ENCODE data around the gene IDE.
"Not testable (repeated sequence)": the region's sequence is repeated elsewhere in the genome, so short reads cannot be mapped to it uniquely, and the experiment has no call there.

The IDE gene

GRCh38 chr10:92475357-92475868, 98.5 kb downstream of the IDE start:
- TF ChIP-seq, protein P1, sequence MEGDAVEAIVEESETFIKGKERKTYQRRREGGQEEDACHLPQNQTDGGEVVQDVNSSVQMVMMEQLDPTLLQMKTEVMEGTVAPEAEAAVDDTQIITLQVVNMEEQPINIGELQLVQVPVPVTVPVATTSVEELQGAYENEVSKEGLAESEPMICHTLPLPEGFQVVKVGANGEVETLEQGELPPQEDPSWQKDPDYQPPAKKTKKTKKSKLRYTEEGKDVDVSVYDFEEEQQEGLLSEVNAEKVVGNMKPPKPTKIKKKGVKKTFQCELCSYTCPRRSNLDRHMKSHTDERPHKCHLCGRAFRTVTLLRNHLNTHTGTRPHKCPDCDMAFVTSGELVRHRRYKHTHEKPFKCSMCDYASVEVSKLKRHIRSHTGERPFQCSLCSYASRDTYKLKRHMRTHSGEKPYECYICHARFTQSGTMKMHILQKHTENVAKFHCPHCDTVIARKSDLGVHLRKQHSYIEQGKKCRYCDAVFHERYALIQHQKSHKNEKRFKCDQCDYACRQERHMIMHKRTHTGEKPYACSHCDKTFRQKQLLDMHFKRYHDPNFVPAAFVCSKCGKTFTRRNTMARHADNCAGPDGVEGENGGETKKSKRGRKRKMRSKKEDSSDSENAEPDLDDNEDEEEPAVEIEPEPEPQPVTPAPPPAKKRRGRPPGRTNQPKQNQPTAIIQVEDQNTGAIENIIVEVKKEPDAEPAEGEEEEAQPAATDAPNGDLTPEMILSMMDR (IDR thresholded peaks at IDR 0.05; ENCODE audit: low read depth, low read length), result no peak

GRCh38 chr10:92470026-92470425, 103.9 kb downstream of the IDE start:
- TF ChIP-seq, protein P1 (IDR thresholded peaks at IDR 0.05; ENCODE audit: low read depth, low read length), result no peak
- H3K4me3 ChIP-seq (ENCODE audit: low read depth, low read length), result no peak overlapping the region

More at GRCh38 chr10:92475357-92475868, 98.5 kb downstream of the IDE start:
- no peak overlapping the region for H3K4me3 ChIP-seq (ENCODE audit: low read depth, low read length)

DNA sequence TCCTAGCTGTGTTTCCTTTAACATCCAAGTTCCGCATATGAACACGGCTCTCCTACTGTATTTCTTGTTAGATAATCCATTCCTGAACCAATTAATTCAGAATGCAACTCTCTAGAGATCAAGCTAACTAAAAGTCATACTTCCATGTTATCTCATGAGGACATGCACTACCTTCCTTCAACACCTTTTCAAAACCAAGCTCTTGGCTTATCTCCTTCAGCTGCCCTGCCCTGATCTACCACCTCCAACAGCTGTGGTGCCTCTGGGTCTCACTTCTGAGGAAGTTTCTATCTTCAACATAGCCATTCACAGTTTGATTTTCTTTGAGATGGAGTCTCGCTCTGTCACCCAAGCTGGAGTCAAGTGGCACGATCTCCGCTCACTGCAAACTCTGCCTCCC, 109.5 kb downstream of the IDE start:
- no peak overlapping the region for H3K4me3 ChIP-seq (ENCODE audit: low read depth, low read length)
- TF ChIP-seq, protein P1 (IDR thresholded peaks at IDR 0.05; ENCODE audit: low read depth, low read length), result no peak

- no peak overlapping the region for H3K4me3 ChIP-seq (ENCODE audit: low read depth, low read length)
- TF ChIP-seq, protein P1 (IDR thresholded peaks at IDR 0.05; ENCODE audit: low read depth, low read length), result no peak
Observed at GRCh38 chr10:92463582-92463981, 110.3 kb downstream of the IDE start.

DNA sequence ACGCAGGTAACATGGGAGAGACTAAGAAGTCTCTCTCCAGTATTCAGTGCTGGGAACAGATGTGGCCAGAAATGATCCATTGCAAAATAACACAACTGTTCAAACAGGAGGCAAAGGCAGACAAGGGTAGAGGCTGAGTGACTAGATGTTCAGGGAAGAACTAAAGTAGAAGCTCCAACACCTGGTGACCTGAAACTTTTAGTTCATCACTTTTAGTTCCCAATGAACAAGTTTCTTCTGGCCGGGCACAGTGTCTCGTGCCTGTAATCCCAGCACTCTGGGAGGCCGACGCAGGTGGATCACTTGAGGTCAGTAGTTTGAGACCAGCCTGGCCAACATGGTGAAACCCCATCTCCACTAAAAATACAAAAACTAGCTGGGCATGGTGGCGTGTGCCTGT, 118.9 kb downstream of the IDE start:
- not testable (repeated sequence) for H3K4me3 ChIP-seq (ENCODE audit: low read depth, low read length)

DNA sequence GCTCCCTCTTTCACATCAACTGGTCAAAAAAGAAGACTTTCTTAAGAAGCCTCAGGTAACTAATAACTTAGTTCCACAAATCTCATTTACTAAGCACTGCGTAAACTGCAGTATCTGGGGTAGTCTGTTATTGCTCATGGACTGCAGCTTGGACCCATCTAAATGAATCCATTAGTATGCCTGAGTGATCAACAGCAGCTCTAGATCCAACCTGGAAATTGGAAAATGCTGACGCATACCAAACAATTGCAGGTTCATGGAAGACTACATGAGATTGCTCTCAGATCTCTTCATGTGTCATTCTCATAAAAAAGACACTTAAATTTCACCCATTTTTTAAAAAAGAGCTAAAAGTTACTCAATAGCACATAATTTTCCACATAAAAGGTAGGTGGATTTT, 121.6 kb downstream of the IDE start:
- no peak overlapping the region for H3K4me3 ChIP-seq (ENCODE audit: low read depth, low read length)
- TF ChIP-seq, protein P1 (IDR thresholded peaks at IDR 0.05; ENCODE audit: low read depth, low read length), result no peak

DNA sequence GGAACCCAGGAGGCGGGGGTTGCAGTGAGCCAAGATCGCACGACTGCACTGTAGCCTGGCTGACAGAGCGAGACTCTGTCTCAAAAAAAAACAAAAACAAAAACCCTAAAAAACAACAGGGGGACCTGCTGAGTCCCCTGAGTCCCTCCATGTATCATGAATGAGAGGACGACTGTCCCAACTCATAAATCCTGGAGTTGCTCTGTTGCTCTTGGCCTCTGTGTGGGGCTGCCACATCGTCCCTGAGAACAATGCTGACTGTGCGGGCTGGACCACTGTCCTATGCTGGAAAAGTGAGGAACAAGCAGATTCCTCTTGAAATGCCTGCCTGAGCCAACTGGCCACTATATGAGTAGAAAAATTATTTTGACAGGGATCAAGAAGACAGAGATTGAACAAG, 122.5 kb downstream of the IDE start:
- TF ChIP-seq, protein P1 (IDR thresholded peaks at IDR 0.05; ENCODE audit: low read depth, low read length), result no peak
- no peak overlapping the region for H3K4me3 ChIP-seq (ENCODE audit: low read depth, low read length)

DNA sequence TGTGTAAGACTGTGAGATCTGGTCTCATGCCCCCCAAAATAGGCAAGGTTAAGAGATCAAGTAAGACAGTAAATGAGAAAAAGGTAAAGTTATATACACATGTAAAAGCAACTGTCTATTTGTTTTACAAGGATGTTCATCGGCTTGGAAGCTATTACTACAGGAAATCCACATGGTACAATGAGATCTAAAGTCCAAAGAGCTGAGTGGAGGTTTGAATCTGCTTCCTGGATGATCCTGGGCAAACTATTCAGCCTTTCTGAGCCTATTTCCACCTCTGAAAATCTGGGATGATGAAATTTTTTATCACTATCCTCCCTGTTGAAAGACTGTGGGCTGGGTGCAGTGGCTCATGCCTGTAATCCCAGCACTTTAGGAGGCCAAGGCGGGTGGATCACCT, 123.0 kb downstream of the IDE start:
- H3K4me3 ChIP-seq (ENCODE audit: low read depth, low read length), result no peak overlapping the region
- TF ChIP-seq, protein P1 (IDR thresholded peaks at IDR 0.05; ENCODE audit: low read depth, low read length), result no peak

All from WI38 (cell line).